ENCODE data around the gene RSPH9. TPM values are rescaled to one million over a fixed set of nuclear protein-coding genes. Genes with fewer than 3 reads are reported as not detected.

RSPH9 gene
- total and polyA plus RNA-seq, 2 experiments from 2014 or later, result 0.10 to 0.39 TPM

- peak; percentile 87 for TF ChIP-seq REST (IDR thresholded peaks at IDR 0.05; ENCODE audit: unreplicated experiment)
- no peak for TF ChIP-seq EZH2phosphoT487 (IDR thresholded peaks at IDR 0.05; ENCODE audit: unreplicated experiment)
Observed at GRCh38 chr6:43635387-43636307, 9.2 kb upstream of the RSPH9 start, which contains the start of gene MAD2L1BP (continued).

- no peaks in the 10 kb centered on the region for H3K9me2 ChIP-seq (ENCODE audit: insufficient read depth)
- H3K36me3 ChIP-seq (ENCODE audit: insufficient read depth), result peaks cover 19% of the 10 kb centered on the region
- peak overlapping the region; percentile 76 for H2AFZ ChIP-seq
- Mint-ChIP-seq H3K9me3 (no peaks in the 10 kb centered on the region), H3K27ac (peak overlapping the region; percentile 96), H3K36me3 (ENCODE audit: low read depth) (peaks cover 53% of the 10 kb centered on the region), H3K4me1 (peaks cover 16% of the 10 kb centered on the region), H3K4me3 (peak overlapping the region; percentile 98), H3K27me3 (ENCODE audit: insufficient read depth, low read depth, poor library complexity) (peaks cover 7% of the 10 kb centered on the region)
- 0 out of 2 replicates have a peak, but pooled peaks cover 3% of the 10 kb centered on the region for H3F3A ChIP-seq (replicated peaks; ENCODE audit: low read depth)
- H4K20me1 ChIP-seq (replicated peaks; ENCODE audit: insufficient read depth), result peaks cover 23% of the 10 kb centered on the region
- DNase-seq (ENCODE audit: low spot score) (peak; percentile 10), ATAC-seq (no peak)
- peak overlapping the region; percentile 94 for H3K4me2 ChIP-seq
- peak overlapping the region; percentile 99 for H3K4me3 ChIP-seq
- 0 out of 2 replicates have a peak overlapping the region, but pooled peaks have one; percentile 51 for H3K27ac ChIP-seq (ENCODE audit: low read depth)
- H3K4me1 ChIP-seq (ENCODE audit: insufficient read depth), result peaks cover 13% of the 10 kb centered on the region
- H3K27me3 ChIP-seq (ENCODE audit: insufficient read depth), result no peaks in the 10 kb centered on the region
- H3K79me2 ChIP-seq (replicated peaks; ENCODE audit: insufficient read depth), result peaks cover 44% of the 10 kb centered on the region
- no peak for TF ChIP-seq POLR2AphosphoS5 (IDR thresholded peaks at IDR 0.05; ENCODE audit: low read depth)
- TF ChIP-seq ETS1 (IDR thresholded peaks at IDR 0.05), result no peak
- TF ChIP-seq REST (IDR thresholded peaks at IDR 0.05; ENCODE audit: unreplicated experiment), result no peak
- TF ChIP-seq ZNF331 (CRISPR knock-in tag; IDR thresholded peaks at IDR 0.05; ENCODE audit: low read depth), result no peak
- no peak for TF ChIP-seq EZH2 (IDR thresholded peaks at IDR 0.05; ENCODE audit: low read depth, unreplicated experiment)
- TF ChIP-seq ZNF462 (CRISPR knock-in tag; IDR thresholded peaks at IDR 0.05), result no peak
- TF ChIP-seq JUNB (IDR thresholded peaks at IDR 0.05; ENCODE audit: unreplicated experiment), result no peak
- TF ChIP-seq ZNF114 (CRISPR knock-in tag; IDR thresholded peaks at IDR 0.05), result no peak
Observed at GRCh38 chr6:43636308-43636659, 8.6 kb upstream of the RSPH9 start.

Data from GM23338 (cell line).